OCI-LY1 (cell line): ENCODE data around the gene MCM8.

Experiments
- H2AFZ ChIP-seq: fragments of 200-600 bp; sonication (generic), shearing (Covaris generic); 2 replicates; pipeline ENCODE4 v1.6.0; 2014; ENCODE audit warnings: antibody characterized with exemption, mild to moderate bottlenecking, low read length
- H3F3A ChIP-seq: fragments of 200-600 bp; sonication (generic), shearing (Covaris generic); 2 replicates; pipeline ENCODE4 v1.6.0; 2014; ENCODE audit warnings: mild to moderate bottlenecking, antibody characterized with exemption, low read length, moderate library complexity; ENCODE audit not compliant: insufficient read depth
- H3K27ac ChIP-seq: fragments of 200-600 bp; sonication (generic); 2 replicates; pipeline ENCODE4 v1.5.1; 2014; ENCODE audit warnings: low read length, mixed run types, mild to moderate bottlenecking, low read depth; ENCODE audit not compliant: poor library complexity, severe bottlenecking
- H3K27me3 ChIP-seq: fragments of 200-600 bp; sonication (generic); 2 replicates; pipeline ENCODE4 v1.6.0; 2014; ENCODE audit warnings: antibody characterized with exemption, mild to moderate bottlenecking, low read length, moderate library complexity; ENCODE audit not compliant: insufficient read depth
- H3K36me3 ChIP-seq: fragments of 200-600 bp; sonication (generic); 2 replicates; pipeline ENCODE4 v1.6.1; 2014; ENCODE audit warnings: mild to moderate bottlenecking, antibody characterized with exemption, low read length, moderate library complexity, mixed read lengths; ENCODE audit not compliant: insufficient read depth
- H3K4me1 ChIP-seq: fragments of 200-600 bp; sonication (generic); 2 replicates; pipeline ENCODE4 v1.5.1; 2014; ENCODE audit warnings: mild to moderate bottlenecking, low read length, moderate library complexity; ENCODE audit not compliant: insufficient read depth, severe bottlenecking
- H3K4me2 ChIP-seq: fragments of 200-600 bp; sonication (generic), shearing (Covaris generic); 2 replicates; pipeline ENCODE4 v1.6.1; 2014; ENCODE audit warnings: low read length
- H3K4me3 ChIP-seq: fragments of 200-600 bp; sonication (generic); 2 replicates; pipeline ENCODE4 v1.5.1; 2014; ENCODE audit warnings: low read length, low read depth, mild to moderate bottlenecking, mixed read lengths; ENCODE audit not compliant: poor library complexity, severe bottlenecking
- H3K79me2 ChIP-seq: fragments of 200-600 bp; shearing (Covaris generic); 2 replicates; pipeline ENCODE4 v1.6.1; 2016; ENCODE audit warnings: mixed run types, low read length, mixed read lengths; ENCODE audit not compliant: insufficient read depth
- H3K9ac ChIP-seq: fragments of 200-600 bp; sonication (generic), shearing (Covaris generic); 2 replicates; pipeline ENCODE4 v1.6.1; 2014; ENCODE audit warnings: mild to moderate bottlenecking, low read length, mixed read lengths
- H3K9me2 ChIP-seq: fragments of 200-600 bp; sonication (generic), shearing (Covaris generic); 2 replicates; pipeline ENCODE4 v1.6.1; 2014; ENCODE audit warnings: low read depth, mild to moderate bottlenecking, low read length, mixed read lengths
- H3K9me3 ChIP-seq: fragments of 200-600 bp; shearing (Covaris generic); 2 replicates; pipeline ENCODE4 v1.6.1; 2014; ENCODE audit warnings: low read length, mixed read lengths
- H4K20me1 ChIP-seq: fragments of 200-600 bp; sonication (generic), shearing (Covaris generic); 2 replicates; pipeline ENCODE4 v1.6.0; 2016; ENCODE audit warnings: mild to moderate bottlenecking, low read length; ENCODE audit not compliant: insufficient read depth
- CTCF ChIP-seq: fragments of 200-600 bp; sonication (generic), shearing (Covaris generic); IDR thresholded peaks from 2 replicates; pipeline ENCODE4 v1.5.1; 2017; ENCODE audit warnings: mild to moderate bottlenecking, antibody characterized with exemption, low read length, moderate library complexity, mixed read lengths
- EZH2 ChIP-seq: fragments of 200-600 bp; sonication (generic), shearing (Covaris generic); IDR thresholded peaks from 2 replicates; pipeline ENCODE4 v1.8.0; 2017; ENCODE audit warnings: borderline replicate concordance, mixed run types, mild to moderate bottlenecking, antibody characterized with exemption, low read length, moderate library complexity, mixed read lengths

MCM8 gene

GRCh38 chr20:5933802-5934436 lies 16.5 kb upstream of the MCM8 start:
- Histone ChIP-seq H3K79me2 (no peaks in the 10 kb centered on the region), H3K4me1 (peaks cover 5% of the 10 kb centered on the region), H3F3A (no peaks in the 10 kb centered on the region), H4K20me1 (no peaks in the 10 kb centered on the region), H3K4me2 (no peak overlapping the region), H3K9ac (no peak overlapping the region), H2AFZ (no peak overlapping the region), H3K4me3 (no peak overlapping the region), H3K9me2 (no peaks in the 10 kb centered on the region), H3K27ac (no peak overlapping the region), H3K36me3 (peaks cover 13% of the 10 kb centered on the region; the same call in 1 of the 2 replicates), H3K27me3 (no peaks in the 10 kb centered on the region), H3K9me3 (no peaks in the 10 kb centered on the region)
- TF ChIP-seq EZH2 (no peak), CTCF (peak; percentile 74)

- Histone ChIP-seq H3K27ac (no peak overlapping the region), H3K79me2 (no peaks in the 10 kb centered on the region), H3F3A (no peaks in the 10 kb centered on the region), H3K9me2 (no peaks in the 10 kb centered on the region), H3K4me1 (peaks cover 5% of the 10 kb centered on the region), H2AFZ (no peak overlapping the region), H3K4me2 (no peak overlapping the region), H3K9ac (no peak overlapping the region), H4K20me1 (no peaks in the 10 kb centered on the region), H3K4me3 (no peak overlapping the region), H3K9me3 (no peaks in the 10 kb centered on the region), H3K27me3 (no peaks in the 10 kb centered on the region), H3K36me3 (peaks cover 27% of the 10 kb centered on the region)
- TF ChIP-seq CTCF (no peak), EZH2 (no peak)
These were observed 15.1 kb upstream of the MCM8 start for GRCh38 chr20:5935384-5935783.

- Histone ChIP-seq H3K4me2 (no peak overlapping the region), H2AFZ (no peak overlapping the region), H3K36me3 (peaks cover 36% of the 10 kb centered on the region), H3K4me3 (no peak overlapping the region), H4K20me1 (no peaks in the 10 kb centered on the region), H3K27ac (no peak overlapping the region), H3K27me3 (no peaks in the 10 kb centered on the region), H3K79me2 (no peaks in the 10 kb centered on the region), H3K9ac (no peak overlapping the region), H3F3A (no peaks in the 10 kb centered on the region), H3K9me2 (no peaks in the 10 kb centered on the region), H3K9me3 (no peaks in the 10 kb centered on the region), H3K4me1 (peaks cover 5% of the 10 kb centered on the region)
- TF ChIP-seq CTCF: no peak
- no peak for TF ChIP-seq EZH2
These were observed 14.2 kb upstream of the MCM8 start for GRCh38 chr20:5936238-5936637.
